ENCODE results near the gene DMRT3. TPM values are rescaled to one million over a fixed set of nuclear protein-coding genes. Genes with fewer than 3 reads are reported as not detected.

The DMRT3 gene
- total RNA-seq, 1 donor from 2014 or later: not detected

- Histone ChIP-seq H3K27me3 (no peaks in the 10 kb centered on the region), H3K9me3 (no peaks in the 10 kb centered on the region), H3K27ac (no peak overlapping the region), H3K4me3 (no peak overlapping the region), H3K4me1 (no peaks in the 10 kb centered on the region), H3K36me3 (no peaks in the 10 kb centered on the region)
- DNase-seq (ENCODE audit: extremely low spot score in 2 of 2): no peak
- intact Hi-C loops (cut with DNase I): no loop called here
- no peak for TF ChIP-seq POLR2A (IDR thresholded peaks at IDR 0.05)
- no peak for TF ChIP-seq POLR2AphosphoS5 (IDR thresholded peaks at IDR 0.05; ENCODE audit: insufficient read depth in 1 of 2, low read depth in 1 of 2)
- no peak for TF ChIP-seq CTCF (IDR thresholded peaks at IDR 0.05)
These were observed 26.3 kb upstream of the DMRT3 start for GRCh38 chr9:950139-950538.

- Histone ChIP-seq H3K36me3 (no peaks in the 10 kb centered on the region), H3K27me3 (no peaks in the 10 kb centered on the region), H3K4me1 (no peaks in the 10 kb centered on the region), H3K4me3 (no peak overlapping the region), H3K9me3 (no peaks in the 10 kb centered on the region), H3K27ac (no peak overlapping the region)
- intact Hi-C loops (cut with DNase I): no loop called here
- no peak for TF ChIP-seq CTCF (IDR thresholded peaks at IDR 0.05)
- no peak for TF ChIP-seq POLR2A (IDR thresholded peaks at IDR 0.05)
- no peak for TF ChIP-seq POLR2AphosphoS5 (IDR thresholded peaks at IDR 0.05; ENCODE audit: insufficient read depth in 1 of 2, low read depth in 1 of 2)
- no peak for DNase-seq (ENCODE audit: extremely low spot score in 2 of 2)
These were observed 23.9 kb upstream of the DMRT3 start for GRCh38 chr9:952546-952945.

GRCh38 chr9:959105-959504, 17.4 kb upstream of the DMRT3 start:
- Histone ChIP-seq H3K4me1 (no peaks in the 10 kb centered on the region), H3K9me3 (no peaks in the 10 kb centered on the region), H3K27ac (no peak overlapping the region), H3K27me3 (no peaks in the 10 kb centered on the region), H3K36me3 (no peaks in the 10 kb centered on the region), H3K4me3 (no peak overlapping the region)
- intact Hi-C loops (cut with DNase I): no loop called here
- DNase-seq (ENCODE audit: extremely low spot score in 2 of 2): no peak
- TF ChIP-seq CTCF (IDR thresholded peaks at IDR 0.05) (no peak), POLR2AphosphoS5 (IDR thresholded peaks at IDR 0.05; ENCODE audit: insufficient read depth in 1 of 2, low read depth in 1 of 2) (no peak), POLR2A (IDR thresholded peaks at IDR 0.05) (no peak)

GRCh38 chr9:959914-960313, 16.5 kb upstream of the DMRT3 start:
- Histone ChIP-seq H3K4me1 (no peaks in the 10 kb centered on the region), H3K27ac (no peak overlapping the region), H3K4me3 (no peak overlapping the region), H3K9me3 (no peaks in the 10 kb centered on the region), H3K36me3 (no peaks in the 10 kb centered on the region), H3K27me3 (no peaks in the 10 kb centered on the region)
- TF ChIP-seq POLR2A (IDR thresholded peaks at IDR 0.05) (no peak), CTCF (IDR thresholded peaks at IDR 0.05) (no peak), POLR2AphosphoS5 (IDR thresholded peaks at IDR 0.05; ENCODE audit: insufficient read depth in 1 of 2, low read depth in 1 of 2) (no peak)
- intact Hi-C loops (cut with DNase I): no loop called here
- no peak for DNase-seq (ENCODE audit: extremely low spot score in 2 of 2)

GRCh38 chr9:962023-962422, 14.4 kb upstream of the DMRT3 start:
- intact Hi-C loops (cut with DNase I): no loop called here
- H3K27me3 ChIP-seq: peaks cover 7% of the 10 kb centered on the region
- no peak for DNase-seq (ENCODE audit: extremely low spot score in 2 of 2)

More at GRCh38 chr9:962023-962422, 14.4 kb upstream of the DMRT3 start:
- Histone ChIP-seq H3K36me3 (no peaks in the 10 kb centered on the region), H3K27ac (no peak overlapping the region), H3K9me3 (no peaks in the 10 kb centered on the region), H3K4me1 (no peaks in the 10 kb centered on the region), H3K4me3 (no peak overlapping the region)
- no peak for TF ChIP-seq CTCF (IDR thresholded peaks at IDR 0.05)
- TF ChIP-seq POLR2AphosphoS5 (IDR thresholded peaks at IDR 0.05; ENCODE audit: insufficient read depth in 1 of 2, low read depth in 1 of 2): no peak
- no peak for TF ChIP-seq POLR2A (IDR thresholded peaks at IDR 0.05)

Measured in vagina (tissue), 2 donors.